HG03108 (cell line): ENCODE data around the gene DOCK3.
"Not testable (repeated sequence)": the region's sequence is repeated elsewhere in the genome, so short reads cannot be mapped to it uniquely, and the experiment has no call there.

Experiments used
- ATAC-seq: cut with Tn5 transposase; IDR thresholded peaks from one replicate; pipeline ENCODE4 v1.9.1; 2021; ENCODE audit warnings: moderate library complexity; ENCODE audit not compliant: unreplicated experiment

DOCK3 gene

DNA sequence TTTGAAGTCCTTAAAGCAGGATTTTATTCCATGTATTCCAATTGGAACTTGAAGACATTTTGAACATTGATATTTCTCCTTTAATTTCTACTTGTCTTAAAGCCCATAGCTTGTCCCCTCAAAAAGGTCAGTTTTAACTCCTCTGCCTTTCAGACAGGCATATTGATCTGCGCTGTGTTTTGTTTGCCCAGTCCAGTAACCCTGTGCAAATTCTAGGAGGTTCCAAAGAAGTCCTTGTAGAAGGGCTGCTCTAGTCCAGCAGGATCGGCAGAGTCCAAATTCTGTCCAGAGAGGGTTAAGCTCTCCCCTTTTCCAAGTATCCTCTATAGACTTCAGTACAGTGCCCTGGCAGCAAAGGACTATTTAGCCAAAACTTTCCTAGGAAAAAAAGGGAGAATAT lies 604.7 kb downstream of the DOCK3 start:
- ATAC-seq = no peak

DNA sequence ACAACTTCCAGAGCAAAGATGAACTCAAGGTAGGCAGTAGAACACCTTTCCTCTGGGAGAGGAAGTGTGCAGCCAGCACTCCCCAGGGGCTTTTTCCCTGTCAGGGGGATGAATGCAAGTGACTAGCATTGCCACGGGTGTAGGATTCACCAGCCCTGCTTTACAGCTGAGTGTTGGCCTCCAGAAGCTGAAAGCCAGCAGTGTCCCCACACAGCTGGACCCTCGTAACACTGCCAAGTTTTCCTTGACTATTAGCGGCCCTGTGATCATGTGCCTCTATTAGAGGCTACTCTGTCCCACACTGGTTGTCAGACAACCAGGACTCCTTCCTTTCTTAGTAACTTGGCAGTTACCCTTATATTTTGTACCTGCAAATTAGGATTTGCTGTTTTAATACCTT lies 605.4 kb downstream of the DOCK3 start:
- no peak for ATAC-seq

- ATAC-seq = no peak
Observed at GRCh38 chr3:51282931-51283330, 608.2 kb downstream of the DOCK3 start.

DNA sequence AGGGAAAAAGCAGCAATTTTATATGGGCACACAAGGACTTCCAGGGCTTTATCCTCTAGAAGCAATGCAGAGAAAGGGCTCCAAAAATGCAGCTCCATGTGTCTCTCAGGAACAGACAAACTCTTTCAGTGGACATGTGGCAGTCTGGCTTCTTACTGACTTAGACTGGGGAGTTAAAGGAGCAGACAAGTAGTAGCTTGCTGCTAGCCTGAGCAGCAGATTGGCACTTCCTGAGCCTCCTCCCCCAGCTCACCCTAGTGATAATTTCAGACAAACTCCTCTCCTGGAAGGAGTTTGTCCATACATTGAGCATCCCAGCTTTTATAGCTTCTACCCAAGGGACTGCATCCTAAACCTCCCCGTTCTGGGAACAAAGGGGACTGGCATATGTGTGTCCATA lies 608.7 kb downstream of the DOCK3 start:
- no peak for ATAC-seq

GRCh38 chr3:51295625-51296024 lies 620.9 kb downstream of the DOCK3 start:
- peak; percentile 82 for ATAC-seq

GRCh38 chr3:51297333-51297732 lies 622.6 kb downstream of the DOCK3 start:
- no peak for ATAC-seq

GRCh38 chr3:51304230-51304629 lies 629.5 kb downstream of the DOCK3 start:
- no peak for ATAC-seq

GRCh38 chr3:51306093-51306492 lies 631.4 kb downstream of the DOCK3 start:
- ATAC-seq = no peak

DNA sequence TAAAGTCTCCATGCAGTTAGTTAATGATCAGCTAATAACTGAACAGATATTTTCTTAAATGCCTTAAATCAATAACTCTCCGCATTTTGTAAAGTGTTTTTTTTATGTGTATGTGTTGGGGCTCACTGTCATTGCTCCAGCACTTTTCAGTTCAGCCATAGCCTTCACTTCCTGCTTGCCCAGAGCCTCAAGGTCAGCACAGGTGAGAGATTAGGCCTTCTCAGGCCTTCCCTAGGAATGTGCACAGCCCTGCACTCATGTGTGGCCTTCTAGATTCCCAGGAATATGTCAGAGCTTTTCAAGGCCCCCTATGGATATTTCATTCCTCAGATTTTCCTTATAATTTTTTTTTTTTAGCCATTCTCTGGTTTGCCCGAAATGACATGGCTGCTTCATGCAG lies 632.7 kb downstream of the DOCK3 start:
- no peak for ATAC-seq

GRCh38 chr3:51307945-51308607 lies 633.3 kb downstream of the DOCK3 start:
- not testable (repeated sequence) for ATAC-seq

- no peak for ATAC-seq
Observed at GRCh38 chr3:51311055-51311454, 636.3 kb downstream of the DOCK3 start.

DNA sequence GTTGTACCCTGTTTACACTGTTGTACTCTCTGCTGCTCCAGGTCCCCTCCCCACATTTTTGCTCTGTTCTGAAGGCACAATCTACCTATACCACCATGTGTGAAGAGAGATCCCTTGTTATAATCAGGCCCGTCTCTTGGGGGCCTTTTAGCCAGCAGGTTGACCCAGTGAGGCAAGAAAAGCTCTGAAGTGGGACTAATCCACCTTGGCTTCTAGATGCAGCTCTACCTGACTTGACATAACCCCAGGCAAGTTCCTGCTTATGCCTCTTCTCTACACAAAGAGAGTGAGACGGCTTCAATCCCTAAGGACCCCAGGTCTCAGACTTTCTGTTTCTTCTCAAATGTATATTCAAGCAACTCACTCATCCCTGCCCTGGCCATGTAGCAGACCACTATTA lies 653.5 kb downstream of the DOCK3 start:
- no peak for ATAC-seq

- ATAC-seq = no peak
Observed at GRCh38 chr3:51330046-51330445, 655.3 kb downstream of the DOCK3 start.

DNA sequence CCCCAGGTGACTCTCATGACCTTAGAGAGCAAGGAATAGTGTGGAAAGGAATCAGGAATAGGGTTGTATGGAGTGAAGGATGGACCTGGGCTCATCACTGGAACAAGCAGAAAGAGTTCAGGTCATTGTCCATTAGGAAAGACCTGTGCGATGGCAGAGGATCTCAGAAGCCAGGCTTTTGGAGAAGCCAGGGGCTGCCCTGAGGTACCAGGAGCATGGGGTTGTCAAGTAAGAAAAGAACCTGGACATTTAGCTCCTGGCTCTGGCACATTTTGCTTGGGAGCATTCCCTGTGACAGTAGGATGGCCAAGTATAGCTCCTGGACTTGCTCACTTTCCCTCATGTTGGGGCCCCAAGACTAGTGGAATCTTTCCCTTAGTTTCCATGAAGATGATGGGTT lies 657.4 kb downstream of the DOCK3 start:
- no peak for ATAC-seq

- ATAC-seq = no peak
Observed at GRCh38 chr3:51333021-51333420, 658.3 kb downstream of the DOCK3 start.

- ATAC-seq = no peak
Observed at GRCh38 chr3:51336261-51336660, 661.5 kb downstream of the DOCK3 start.

- ATAC-seq = no peak
Observed at GRCh38 chr3:51337666-51338065, 662.9 kb downstream of the DOCK3 start.

- ATAC-seq = no peak
Observed at GRCh38 chr3:51338632-51339031, 663.9 kb downstream of the DOCK3 start.

- no peak for ATAC-seq
Observed at GRCh38 chr3:51340013-51340829, 665.5 kb downstream of the DOCK3 start.

- ATAC-seq = no peak
Observed at GRCh38 chr3:51340989-51341636, 666.4 kb downstream of the DOCK3 start.

GRCh38 chr3:51343918-51344687 lies 669.4 kb downstream of the DOCK3 start:
- no peak for ATAC-seq
